GM19238 (cell line): Measurements from ENCODE around the gene CYP1A1.
"Not testable (repeated sequence)": the region's sequence is repeated elsewhere in the genome, so short reads cannot be mapped to it uniquely, and the experiment has no call there.

Source experiments
- DNase-seq: peaks from one replicate; pipeline ENCODE4 v3.0.0; 2011; ENCODE audit warnings: low spot score; ENCODE audit not compliant: insufficient read length

Gene CYP1A1

GRCh38 chr15:74738239-74738638 is 12.9 kb upstream of the CYP1A1 start:
- DNase-seq = not testable (repeated sequence)

GRCh38 chr15:74735305-74735704 is 10.0 kb upstream of the CYP1A1 start:
- no peak for DNase-seq

- no peak for DNase-seq
Measured at GRCh38 chr15:74733269-74733668, 7.9 kb upstream of the CYP1A1 start.

- DNase-seq = no peak
Measured at GRCh38 chr15:74732846-74733245, 7.5 kb upstream of the CYP1A1 start.

GRCh38 chr15:74730619-74731316 is 5.4 kb upstream of the CYP1A1 start:
- DNase-seq = no peak

- DNase-seq = not testable (repeated sequence)
Measured at GRCh38 chr15:74729372-74729771, 4.0 kb upstream of the CYP1A1 start.

GRCh38 chr15:74728699-74729098 is 3.4 kb upstream of the CYP1A1 start:
- DNase-seq = not testable (repeated sequence)

- DNase-seq = no peak
Measured at GRCh38 chr15:74727727-74728126, 2.4 kb upstream of the CYP1A1 start.

GRCh38 chr15:74726774-74727164 is 1.4 kb upstream of the CYP1A1 start:
- no peak for DNase-seq

GRCh38 chr15:74725845-74726773 is 781 bp upstream of the CYP1A1 start:
- peak; percentile 51 for DNase-seq

GRCh38 chr15:74724570-74725224 is 631 bp downstream of the CYP1A1 start:
- DNase-seq = no peak

GRCh38 chr15:74723754-74724334 is 1.5 kb downstream of the CYP1A1 start:
- peak; percentile 45 for DNase-seq

GRCh38 chr15:74723187-74723586 is 2.1 kb downstream of the CYP1A1 start:
- DNase-seq = no peak

GRCh38 chr15:74722591-74722990 is 2.7 kb downstream of the CYP1A1 start:
- DNase-seq = no peak

- DNase-seq = no peak
Measured at GRCh38 chr15:74716651-74717050, 8.7 kb downstream of the CYP1A1 start.

GRCh38 chr15:74712311-74712710 is 13.0 kb downstream of the CYP1A1 start:
- DNase-seq = no peak

- no peak for DNase-seq
Measured at GRCh38 chr15:74710319-74711094, 14.8 kb downstream of the CYP1A1 start.

- DNase-seq = no peak
Measured at GRCh38 chr15:74709892-74710291, 15.4 kb downstream of the CYP1A1 start.

GRCh38 chr15:74709011-74709410 is 16.3 kb downstream of the CYP1A1 start:
- DNase-seq = no peak

GRCh38 chr15:74696808-74697207 is 28.5 kb downstream of the CYP1A1 start:
- DNase-seq = no peak

- DNase-seq = no peak
Measured at GRCh38 chr15:74696398-74696729, 29.0 kb downstream of the CYP1A1 start.
